KMS-11 (cell line): ENCODE data around the gene KLHL21.

Experiments used
- H2AFZ ChIP-seq: fragments of 200-600 bp; sonication (generic); 2 replicates; pipeline ENCODE4 v1.6.1; 2016; ENCODE audit warnings: antibody characterized with exemption, mixed run types, low read depth
- H3K27ac ChIP-seq: fragments of 200-600 bp; sonication (generic); 2 replicates; pipeline ENCODE4 v1.6.1; 2016; ENCODE audit warnings: mild to moderate bottlenecking, mixed run types
- H3K27me3 ChIP-seq: fragments of 200-600 bp; sonication (generic); 2 replicates; pipeline ENCODE4 v1.6.1; 2017; ENCODE audit warnings: mild to moderate bottlenecking, low read depth, mixed run types, moderate library complexity; ENCODE audit not compliant: insufficient read depth
- H3K36me3 ChIP-seq: fragments of 200-600 bp; sonication (generic); 2 replicates; pipeline ENCODE4 v1.6.1; 2017; ENCODE audit warnings: mild to moderate bottlenecking, mixed run types; ENCODE audit not compliant: insufficient read depth
- H3K4me1 ChIP-seq: fragments of 200-600 bp; sonication (generic); 2 replicates; pipeline ENCODE4 v1.6.1; 2016; ENCODE audit warnings: mild to moderate bottlenecking, low read depth, mixed run types; ENCODE audit not compliant: poor library complexity, severe bottlenecking
- H3K4me2 ChIP-seq: fragments of 200-600 bp; sonication (generic); 2 replicates; pipeline ENCODE4 v1.7.0; 2016; ENCODE audit warnings: mild to moderate bottlenecking, mixed run types
- H3K4me3 ChIP-seq: fragments of 200-600 bp; sonication (generic); IDR thresholded peaks from 2 replicates; pipeline ENCODE4 v1.6.1; 2017; ENCODE audit warnings: low read depth, low read length, mixed read lengths; ENCODE audit not compliant: insufficient read depth
- H3K79me2 ChIP-seq: fragments of 200-600 bp; sonication (generic); 2 replicates; pipeline ENCODE4 v1.6.1; 2016; ENCODE audit warnings: low read depth, mixed run types; ENCODE audit not compliant: insufficient read depth
- H3K9ac ChIP-seq: fragments of 200-600 bp; sonication (generic); 2 replicates; pipeline ENCODE4 v1.6.1; 2016; ENCODE audit warnings: mild to moderate bottlenecking, mixed run types
- H4K20me1 ChIP-seq: fragments of 200-600 bp; sonication (generic); 2 replicates; pipeline ENCODE4 v1.6.1; 2016; ENCODE audit warnings: mild to moderate bottlenecking, mixed run types; ENCODE audit not compliant: insufficient read depth
- CTCF ChIP-seq: fragments of 200-600 bp; sonication (generic); conservative IDR thresholded peaks from 2 replicates; pipeline ENCODE4 v1.6.1; 2017; ENCODE audit warnings: low read depth, mild to moderate bottlenecking, antibody characterized with exemption, low read length, moderate library complexity, mixed read lengths

The KLHL21 gene

DNA sequence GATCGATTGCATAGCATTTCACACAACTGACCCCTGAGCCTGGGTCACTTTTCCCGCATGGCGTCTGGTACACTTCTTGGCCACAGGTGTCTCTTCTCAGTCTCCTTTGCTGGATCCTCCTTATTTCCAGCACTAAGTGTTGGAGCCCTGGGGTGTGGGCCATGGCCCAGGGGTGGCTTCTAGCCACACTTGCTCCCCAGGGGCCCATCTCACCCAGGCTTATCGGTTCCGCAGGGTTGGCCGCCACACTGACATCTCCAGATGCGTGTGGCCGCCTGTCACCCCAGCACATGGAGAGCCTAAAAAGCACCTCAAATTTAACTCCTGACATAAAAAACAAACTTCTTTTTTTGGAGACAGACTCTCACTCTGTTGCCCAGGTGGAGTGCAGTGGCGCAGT lies 24.4 kb upstream of the KLHL21 start:
- TF ChIP-seq CTCF = no peak
- Histone ChIP-seq H3K9ac (no peak overlapping the region), H3K36me3 (no peaks in the 10 kb centered on the region; the same call in 1 of the 2 replicates), H4K20me1 (no peaks in the 10 kb centered on the region), H3K27me3 (no peaks in the 10 kb centered on the region), H3K4me3 (no peak overlapping the region), H2AFZ (no peak overlapping the region), H3K79me2 (peaks cover 13% of the 10 kb centered on the region), H3K27ac (no peak overlapping the region), H3K4me2 (no peak overlapping the region), H3K4me1 (peaks cover 25% of the 10 kb centered on the region)

GRCh38 chr1:6625584-6626149 lies 23.0 kb upstream of the KLHL21 start:
- no peak for TF ChIP-seq CTCF
- Histone ChIP-seq H3K36me3 (peaks cover 6% of the 10 kb centered on the region; the same call in 1 of the 2 replicates), H3K4me3 (peak overlapping the region; percentile 89), H3K27me3 (no peaks in the 10 kb centered on the region), H3K79me2 (peaks cover 13% of the 10 kb centered on the region), H3K27ac (0 out of 2 replicates have a peak overlapping the region, but pooled peaks have one; percentile 9), H3K4me1 (peaks cover 25% of the 10 kb centered on the region), H2AFZ (peak overlapping the region; percentile 61), H3K4me2 (peak overlapping the region; percentile 78), H3K9ac (peak overlapping the region; percentile 66; the same call in 1 of the 2 replicates), H4K20me1 (no peaks in the 10 kb centered on the region)

DNA sequence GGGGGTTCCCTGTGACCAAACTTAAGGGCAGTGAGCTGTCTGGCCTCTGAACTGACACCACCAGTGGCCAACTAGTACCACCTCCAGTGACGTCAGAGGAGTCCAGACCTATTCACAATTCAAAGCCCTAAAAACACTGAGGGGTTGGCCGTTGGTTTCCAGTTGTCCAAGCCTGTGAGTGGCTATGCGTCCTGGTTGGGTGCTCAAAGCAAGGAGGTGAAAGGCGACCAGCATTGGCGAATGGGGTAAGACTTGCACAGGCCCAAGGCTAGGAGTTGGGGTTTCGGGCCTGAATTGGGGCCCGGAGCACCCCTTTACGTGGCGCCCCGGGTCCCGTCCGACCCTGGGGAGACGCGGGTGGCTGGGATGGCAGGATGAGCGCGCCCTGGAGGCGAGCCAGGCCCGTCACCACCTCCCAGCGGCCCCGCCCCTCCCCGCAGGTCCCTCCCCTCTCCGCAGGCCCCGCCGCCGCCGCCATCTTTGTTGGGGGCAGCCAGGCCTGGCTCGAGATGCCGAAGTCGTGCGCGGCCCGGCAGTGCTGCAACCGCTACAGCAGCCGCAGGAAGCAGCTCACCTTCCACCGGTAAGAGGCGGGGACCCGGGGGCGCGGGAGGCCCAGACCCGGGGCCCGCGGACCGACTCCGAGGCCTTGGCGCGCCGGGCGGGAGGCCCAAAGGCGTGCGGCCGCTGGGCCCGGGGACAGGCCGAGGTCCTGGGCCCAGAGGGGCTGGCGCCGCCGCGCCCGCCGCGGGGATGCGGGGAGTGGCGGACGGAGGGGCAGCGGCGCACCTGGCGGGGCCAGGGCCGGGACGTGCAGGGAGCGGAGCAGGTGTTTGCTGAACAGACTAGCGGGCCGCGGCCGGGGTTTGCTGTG lies 22.3 kb upstream of the KLHL21 start, which contains the start of gene THAP3:
Gene THAP3, plus strand, starts transcription at position 159 of the 874 bp plus-strand sequence. Its CDS starts 351 bp downstream, at position 510.
- H3K36me3 ChIP-seq = peaks cover 6% of the 10 kb centered on the region; the same call in 1 of the 2 replicates
- peak within 1 kb of the TSS; percentile 66; the same call in 1 of the 2 replicates for H3K9ac ChIP-seq
- H3K4me2 ChIP-seq = peak within 1 kb of the TSS; percentile 78
- peak within 1 kb of the TSS; percentile 37; the same call in 1 of the 2 replicates for H3K27ac ChIP-seq
- H2AFZ ChIP-seq = peak within 1 kb of the TSS; percentile 61
- H3K27me3 ChIP-seq = no peaks in the 10 kb centered on the region
- H4K20me1 ChIP-seq = no peaks in the 10 kb centered on the region
- peak; percentile 38; the same call in 1 of the 2 replicates for TF ChIP-seq CTCF
- peaks cover 13% of the 10 kb centered on the region for H3K79me2 ChIP-seq
- peaks cover 25% of the 10 kb centered on the region for H3K4me1 ChIP-seq
- H3K4me3 ChIP-seq = peak within 1 kb of the TSS; percentile 89

GRCh38 chr1:6623269-6623965 lies 20.7 kb upstream of the KLHL21 start:
- Histone ChIP-seq H3K36me3 (peaks cover 6% of the 10 kb centered on the region; the same call in 1 of the 2 replicates), H3K27ac (no peak overlapping the region), H3K9ac (no peak overlapping the region)

More at GRCh38 chr1:6623269-6623965, 20.7 kb upstream of the KLHL21 start:
- Histone ChIP-seq H2AFZ (no peak overlapping the region), H3K27me3 (no peaks in the 10 kb centered on the region), H3K79me2 (peaks cover 17% of the 10 kb centered on the region), H4K20me1 (no peaks in the 10 kb centered on the region), H3K4me2 (no peak overlapping the region), H3K4me3 (no peak overlapping the region), H3K4me1 (peaks cover 25% of the 10 kb centered on the region)
- no peak for TF ChIP-seq CTCF
